Measurements from ENCODE around the gene ATRNL1.
"Not testable (repeated sequence)": the region's sequence is repeated elsewhere in the genome, so short reads cannot be mapped to it uniquely, and the experiment has no call there.

ATRNL1 gene

GRCh38 chr10:115219203-115219602, 126.0 kb downstream of the ATRNL1 start:
- no peak for DNase-seq

GRCh38 chr10:115222039-115222438, 128.9 kb downstream of the ATRNL1 start:
- no peak for DNase-seq

- DNase-seq = no peak
Observed at GRCh38 chr10:115239761-115240160, 146.6 kb downstream of the ATRNL1 start.

- no peak for DNase-seq
Observed at GRCh38 chr10:115250784-115251183, 157.6 kb downstream of the ATRNL1 start.

- DNase-seq = not testable (repeated sequence)
Observed at GRCh38 chr10:115253765-115254164, 160.6 kb downstream of the ATRNL1 start.

- no peak for DNase-seq
Observed at GRCh38 chr10:115272482-115272881, 179.3 kb downstream of the ATRNL1 start.

- no peak for DNase-seq
Observed at GRCh38 chr10:115278294-115278693, 185.1 kb downstream of the ATRNL1 start.

- DNase-seq = no peak
Observed at GRCh38 chr10:115295213-115295805, 202.1 kb downstream of the ATRNL1 start.

GRCh38 chr10:115300080-115300479, 206.9 kb downstream of the ATRNL1 start:
- no peak for DNase-seq

GRCh38 chr10:115319669-115320068, 226.5 kb downstream of the ATRNL1 start:
- DNase-seq = not testable (repeated sequence)

- no peak for DNase-seq
Observed at GRCh38 chr10:115321360-115321759, 228.2 kb downstream of the ATRNL1 start.

- DNase-seq = no peak
Observed at GRCh38 chr10:115328331-115328730, 235.2 kb downstream of the ATRNL1 start.

- no peak for DNase-seq
Observed at GRCh38 chr10:115335366-115335765, 242.2 kb downstream of the ATRNL1 start.

- no peak for DNase-seq
Observed at GRCh38 chr10:115355162-115355760, 262.1 kb downstream of the ATRNL1 start.

- not testable (repeated sequence) for DNase-seq
Observed at GRCh38 chr10:115367920-115368319, 274.8 kb downstream of the ATRNL1 start.

- no peak for DNase-seq
Observed at GRCh38 chr10:115379064-115379463, 285.9 kb downstream of the ATRNL1 start.

- DNase-seq = no peak
Observed at GRCh38 chr10:115384665-115385064, 291.5 kb downstream of the ATRNL1 start.

- DNase-seq = no peak
Observed at GRCh38 chr10:115390607-115391006, 297.4 kb downstream of the ATRNL1 start.

- no peak for DNase-seq
Observed at GRCh38 chr10:115398026-115398425, 304.9 kb downstream of the ATRNL1 start.

- no peak for DNase-seq
Observed at GRCh38 chr10:115402699-115403098, 309.5 kb downstream of the ATRNL1 start.

- DNase-seq = not testable (repeated sequence)
Observed at GRCh38 chr10:115405838-115406237, 312.7 kb downstream of the ATRNL1 start.

GRCh38 chr10:115409347-115409746, 316.2 kb downstream of the ATRNL1 start:
- no peak for DNase-seq

GRCh38 chr10:115417585-115418265, 324.6 kb downstream of the ATRNL1 start:
- no peak for DNase-seq

GRCh38 chr10:115422624-115423023, 329.5 kb downstream of the ATRNL1 start:
- no peak for DNase-seq

Measured in activated effector memory CD4-positive, alpha-beta T cell treated with Interleukin-2 at 50 U/mL for 16 hours (primary cell).